Calu3 (cell line): ENCODE data around the gene PPT2. TPM values are rescaled to one million over a fixed set of nuclear protein-coding genes. Genes with fewer than 3 reads are reported as not detected.

Source experiments
- BruUV-seq: library from RNA; stranded (reverse); fragments of 400-500 nt; replicated peaks from 2 replicates; lab custom pipeline; 2021; lab: Mats Ljungman, UMichigan
- CTCF ChIA-PET: fragments of 300-600 bp; sonication (Branson Sonifier 250); formaldehyde crosslinking; loops from one replicate; lab custom pipeline; 2022; ENCODE audit warnings: antibody characterized with exemption; lab: Charles Lee
- DNase-seq: peaks from one replicate; pipeline ENCODE4 v3.0.0; 2022
- H3K27ac Mint-ChIP-seq: one replicate; pipeline ENCODE4 v1.8.0; 2022; ENCODE audit warnings: mixed read lengths; ENCODE audit not compliant: unreplicated experiment
- H3K27me3 Mint-ChIP-seq: one replicate; pipeline ENCODE4 v1.8.0; 2022; ENCODE audit warnings: mixed read lengths; ENCODE audit not compliant: unreplicated experiment
- H3K36me3 Mint-ChIP-seq: one replicate; pipeline ENCODE4 v1.8.0; 2022; ENCODE audit warnings: mild to moderate bottlenecking, moderate library complexity, mixed read lengths; ENCODE audit not compliant: insufficient read depth, unreplicated experiment
- H3K4me1 Mint-ChIP-seq: one replicate; pipeline ENCODE4 v1.8.0; 2022; ENCODE audit warnings: mild to moderate bottlenecking, low read depth, mixed read lengths; ENCODE audit not compliant: unreplicated experiment
- H3K4me3 Mint-ChIP-seq: one replicate; pipeline ENCODE4 v1.8.0; 2022; ENCODE audit warnings: mild to moderate bottlenecking, low read depth, moderate library complexity, mixed read lengths; ENCODE audit not compliant: unreplicated experiment
- H3K9me3 Mint-ChIP-seq: one replicate; pipeline ENCODE4 v1.8.0; 2022; ENCODE audit warnings: low read depth, mixed read lengths; ENCODE audit not compliant: unreplicated experiment
- intact Hi-C: fragments of 100-400 bp; cut with micrococcal nuclease; formaldehyde crosslinking; loops from one replicate; pipeline ENCODE4 v1.10.0; 2022; ENCODE audit not compliant: unreplicated experiment
- total RNA-seq: library from RNA; stranded (reverse); gene quantifications from 2 replicates; pipeline ENCODE4 v1.2.3, GENCODE V29; 2022
- TF ChIP-seq, protein P1 (sequence below): fragments of 200-600 bp; IDR thresholded peaks from one replicate; pipeline ENCODE4 v1.8.0; 2022; ENCODE audit warnings: antibody characterized with exemption; ENCODE audit not compliant: unreplicated experiment

PPT2 gene
- total RNA-seq, 1 experiment from 2014 or later: 31.0 TPM

- intact Hi-C loops: loop anchor here (2.0 to 5.0 kb wide), 2 partner anchors 58 to 219 kb away; partner anchors contain the start of genes NELFE and SKIC2
- CTCF ChIA-PET: interaction anchor here (0.6 to 2.5 kb wide), 7 partner anchors 14 to 735 kb away, joined by 3 to 32 read pairs (median 6); partner anchors contain the start of genes ATF6B and PBX2
- BruUV-seq: no TSS peak
These were observed 22.7 kb downstream of the PPT2 start for GRCh38 chr6:32176476-32177182.

GRCh38 chr6:32177183-32177787, 23.3 kb downstream of the PPT2 start:
- TF ChIP-seq, protein P1, sequence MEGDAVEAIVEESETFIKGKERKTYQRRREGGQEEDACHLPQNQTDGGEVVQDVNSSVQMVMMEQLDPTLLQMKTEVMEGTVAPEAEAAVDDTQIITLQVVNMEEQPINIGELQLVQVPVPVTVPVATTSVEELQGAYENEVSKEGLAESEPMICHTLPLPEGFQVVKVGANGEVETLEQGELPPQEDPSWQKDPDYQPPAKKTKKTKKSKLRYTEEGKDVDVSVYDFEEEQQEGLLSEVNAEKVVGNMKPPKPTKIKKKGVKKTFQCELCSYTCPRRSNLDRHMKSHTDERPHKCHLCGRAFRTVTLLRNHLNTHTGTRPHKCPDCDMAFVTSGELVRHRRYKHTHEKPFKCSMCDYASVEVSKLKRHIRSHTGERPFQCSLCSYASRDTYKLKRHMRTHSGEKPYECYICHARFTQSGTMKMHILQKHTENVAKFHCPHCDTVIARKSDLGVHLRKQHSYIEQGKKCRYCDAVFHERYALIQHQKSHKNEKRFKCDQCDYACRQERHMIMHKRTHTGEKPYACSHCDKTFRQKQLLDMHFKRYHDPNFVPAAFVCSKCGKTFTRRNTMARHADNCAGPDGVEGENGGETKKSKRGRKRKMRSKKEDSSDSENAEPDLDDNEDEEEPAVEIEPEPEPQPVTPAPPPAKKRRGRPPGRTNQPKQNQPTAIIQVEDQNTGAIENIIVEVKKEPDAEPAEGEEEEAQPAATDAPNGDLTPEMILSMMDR: no peak
- TSS peak; percentile 46 for BruUV-seq
- Mint-ChIP-seq H3K4me3 (peak overlapping the region; percentile 82), H3K36me3 (peaks cover 67% of the 10 kb centered on the region), H3K27me3 (no peaks in the 10 kb centered on the region), H3K4me1 (peaks cover 48% of the 10 kb centered on the region), H3K9me3 (no peaks in the 10 kb centered on the region), H3K27ac (peak overlapping the region; percentile 62)
- peak; percentile 65 for DNase-seq
- CTCF ChIA-PET: interaction anchor here (0.6 to 2.5 kb wide), 12 partner anchors 11 to 735 kb away, joined by 3 to 32 read pairs (median 4); partner anchors contain the start of genes ATF6B, NEU1 and PBX2
- intact Hi-C loops: loop anchor here (2.0 to 5.0 kb wide), 2 partner anchors 58 to 220 kb away; partner anchors contain the start of genes NELFE and SKIC2

More at GRCh38 chr6:32176476-32177182, 22.7 kb downstream of the PPT2 start:
- Mint-ChIP-seq H3K4me1 (peaks cover 48% of the 10 kb centered on the region), H3K27ac (peak overlapping the region; percentile 62), H3K9me3 (no peaks in the 10 kb centered on the region), H3K36me3 (peaks cover 67% of the 10 kb centered on the region), H3K27me3 (no peaks in the 10 kb centered on the region), H3K4me3 (peak overlapping the region; percentile 82)
- no peak for DNase-seq
- TF ChIP-seq, protein P1: no peak

DNA sequence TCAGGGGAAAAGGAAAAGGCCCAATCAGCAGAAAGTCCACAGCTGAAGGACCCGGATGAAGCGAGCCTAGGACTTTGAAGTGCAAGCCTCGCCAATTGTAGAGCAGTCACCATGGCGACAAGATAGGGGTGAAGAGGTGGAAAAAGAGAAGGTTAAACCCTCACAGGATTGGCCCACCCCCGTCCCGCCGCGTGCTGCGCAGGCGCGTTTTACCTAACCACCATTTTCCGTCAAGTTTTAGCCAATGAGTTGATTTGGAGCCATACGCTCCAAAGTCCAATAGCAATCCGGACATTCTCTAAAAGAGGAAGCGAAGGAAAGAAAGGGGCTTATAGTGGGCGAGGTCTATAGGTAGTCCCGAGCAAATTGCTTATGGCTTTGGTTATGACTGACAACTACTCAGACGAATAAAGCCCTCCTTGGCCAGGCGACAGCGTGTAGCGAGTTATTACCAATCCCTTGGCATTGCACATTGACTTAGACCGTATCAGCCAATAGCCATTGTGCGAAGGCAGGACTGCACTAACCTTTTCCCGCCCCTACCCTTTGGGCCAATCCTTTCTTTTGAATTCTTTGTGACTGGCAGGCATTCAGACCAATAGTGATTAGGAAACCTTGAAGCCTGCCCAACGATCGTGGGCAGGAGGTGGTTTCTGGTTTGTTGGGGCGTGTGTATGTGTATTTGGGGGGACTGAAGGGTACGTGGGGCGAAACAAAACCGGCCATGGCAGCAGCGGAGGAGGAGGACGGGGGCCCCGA, 24.0 kb downstream of the PPT2 start, which contains the start of gene RNF5:
RNF5 (plus strand) TSS at position 618 of the 759 bp plus-strand sequence; CDS start at position 725, 107 bp downstream.
- BruUV-seq: no TSS peak
- CTCF ChIA-PET: interaction anchor here (0.6 to 2.5 kb wide), 12 partner anchors 11 to 683 kb away, joined by 3 to 32 read pairs (median 3); partner anchors contain the start of genes ATF6B, NEU1 and PBX2
- Mint-ChIP-seq H3K27me3 (no peaks in the 10 kb centered on the region), H3K4me1 (peaks cover 43% of the 10 kb centered on the region), H3K4me3 (peak within 1 kb of the TSS; percentile 82), H3K36me3 (peaks cover 72% of the 10 kb centered on the region), H3K9me3 (no peaks in the 10 kb centered on the region), H3K27ac (peak within 1 kb of the TSS; percentile 62)
- intact Hi-C loops: loop anchor here (2.0 to 5.0 kb wide), 2 partner anchors 59 to 221 kb away; partner anchors contain the start of genes NELFE and SKIC2
- TF ChIP-seq, protein P1: no peak
- peak; percentile 99 for DNase-seq
